Neutrophil (primary cell): ENCODE measurements around the gene CFAP69.

Source experiments
- H3K27ac ChIP-seq: fragments of 200-600 bp; sonication (generic); 2 replicates; pipeline ENCODE4 v1.5.1; 2016; ENCODE audit warnings: mild to moderate bottlenecking, moderate library complexity
- H3K27me3 ChIP-seq: fragments of 200-600 bp; sonication (generic); 2 replicates; pipeline ENCODE4 v1.6.0; 2016; ENCODE audit warnings: mild to moderate bottlenecking
- H3K36me3 ChIP-seq: fragments of 200-600 bp; sonication (generic); 2 replicates; pipeline ENCODE4 v1.5.1; 2017
- H3K4me1 ChIP-seq, 2 experiments: fragments of 200-600 bp in 1 of 2; sonication (generic) in 1 of 2; 1 replicate in 1 of 2; 2 replicates in 1 of 2; pipeline versions ENCODE4 v1.5.1 to v1.6.1; 2013 to 2016; ENCODE audit warnings: low read depth in 1 of 2, low read length in 1 of 2, mild to moderate bottlenecking in 1 of 2, moderate library complexity in 1 of 2; ENCODE audit not compliant: control insufficient read depth in 1 of 2, insufficient read depth in 1 of 2
- H3K4me3 ChIP-seq, 2 experiments: fragments of 200-600 bp in 1 of 2; sonication (generic) in 1 of 2; 1 replicate in 1 of 2; 2 replicates in 1 of 2; pipeline ENCODE4 v1.5.1; 2013 to 2016; ENCODE audit warnings: low read depth in 1 of 2, low read length in 1 of 2, mild to moderate bottlenecking in 1 of 2, moderate library complexity in 1 of 2
- H3K9me3 ChIP-seq: fragments of 200-600 bp; sonication (generic); 2 replicates; pipeline ENCODE4 v1.5.1; 2016
- CTCF ChIP-seq: fragments of 200-600 bp; sonication (generic); IDR thresholded peaks from 2 replicates; pipeline ENCODE4 v1.5.1; 2016; ENCODE audit warnings: antibody characterized with exemption

The CFAP69 gene

GRCh38 chr7:90312745-90313144 lies 67.8 kb downstream of the CFAP69 start:
- Histone ChIP-seq H3K4me1 (no peaks in the 10 kb centered on the region), H3K27me3 (peaks cover 34% of the 10 kb centered on the region), H3K36me3 (no peaks in the 10 kb centered on the region), H3K9me3 (no peaks in the 10 kb centered on the region), H3K27ac (no peak overlapping the region), H3K4me3 (no peak overlapping the region)
- TF ChIP-seq CTCF: no peak

- H3K4me1 ChIP-seq: no peaks in the 10 kb centered on the region
- no peaks in the 10 kb centered on the region for H3K9me3 ChIP-seq
- TF ChIP-seq CTCF: no peak
- H3K27ac ChIP-seq: no peak overlapping the region
- no peak overlapping the region for H3K4me3 ChIP-seq
- no peaks in the 10 kb centered on the region for H3K36me3 ChIP-seq
- H3K27me3 ChIP-seq: peaks cover 46% of the 10 kb centered on the region
These were observed 68.9 kb downstream of the CFAP69 start for GRCh38 chr7:90313907-90314306.

- Histone ChIP-seq H3K27me3 (peaks cover 97% of the 10 kb centered on the region), H3K4me1 (peaks cover 8 to 27% of the 10 kb centered on the region in 2 experiments), H3K4me3 (no peak overlapping the region), H3K27ac (no peak overlapping the region), H3K36me3 (no peaks in the 10 kb centered on the region), H3K9me3 (no peaks in the 10 kb centered on the region)
- no peak for TF ChIP-seq CTCF
These were observed 75.0 kb downstream of the CFAP69 start for GRCh38 chr7:90320014-90320413.

GRCh38 chr7:90320418-90320800 lies 75.4 kb downstream of the CFAP69 start:
- H3K4me1 ChIP-seq: peaks cover 8 to 27% of the 10 kb centered on the region in 2 experiments
- H3K27me3 ChIP-seq: peaks cover 97% of the 10 kb centered on the region
- no peaks in the 10 kb centered on the region for H3K9me3 ChIP-seq
- peak overlapping the region; percentile 24 to 55 for H3K4me3 ChIP-seq
- no peaks in the 10 kb centered on the region for H3K36me3 ChIP-seq
- no peak overlapping the region for H3K27ac ChIP-seq
- no peak for TF ChIP-seq CTCF

GRCh38 chr7:90320801-90321494 lies 76.0 kb downstream of the CFAP69 start, which contains the start of gene FAM237B:
TSS of gene FAM237B (minus strand) at chr7:90321304. CDS start at chr7:90319748, 1,556 bp downstream.
- peak within 1 kb of the TSS; percentile 24 to 55 for H3K4me3 ChIP-seq
- peaks cover 99% of the 10 kb centered on the region for H3K27me3 ChIP-seq
- H3K9me3 ChIP-seq: no peaks in the 10 kb centered on the region
- no peaks in the 10 kb centered on the region for H3K36me3 ChIP-seq
- H3K27ac ChIP-seq: no peak within 1 kb of the TSS
- TF ChIP-seq CTCF: no peak
- H3K4me1 ChIP-seq: peaks cover 8 to 27% of the 10 kb centered on the region in 2 experiments
